ENCODE data around the gene SLC25A23. TPM values are rescaled to one million over a fixed set of nuclear protein-coding genes. Genes with fewer than 3 reads are reported as not detected.

The SLC25A23 gene
- total and polyA plus RNA-seq, 9 of the 15 experiments (the other 6 are each of a cell fraction or from before 2014, with no cell fraction given), result 6.1 to 72.0 (median 26.6) TPM

- TF ChIP-seq CTCFL (IDR thresholded peaks at IDR 0.05; ENCODE audit: borderline replicate concordance, insufficient read depth, low read depth, low read length, poor library complexity, severe bottlenecking) (peak; percentile 86), SRF (CRISPR knock-in tag; IDR thresholded peaks at IDR 0.05) (no peak), CBFA2T2 (conservative IDR thresholded peaks at IDR 0.05) (no peak), TSHZ1 (CRISPR knock-in tag; IDR thresholded peaks at IDR 0.05) (no peak), PPARD (CRISPR knock-in tag; IDR thresholded peaks at IDR 0.05) (no peak), ZNF282 (CRISPR knock-in tag; IDR thresholded peaks at IDR 0.05) (no peak), ZNF280B (CRISPR knock-in tag; IDR thresholded peaks at IDR 0.05) (no peak), REST (IDR thresholded peaks at IDR 0.05; ENCODE audit: borderline replicate concordance) (no peak), REST (CRISPR knock-in tag; IDR thresholded peaks at IDR 0.05; ENCODE audit: low read depth) (peak; percentile 46; the same call in 1 of the 2 replicates), NCOA6 (IDR thresholded peaks at IDR 0.05) (no peak)
Observed at GRCh38 chr19:6393074-6393982, 66.3 kb downstream of the SLC25A23 start, which contains the start of gene GTF2F1 (continued).

Measured in K562 (cell line).